Esophagus mucosa (tissue), 1 donor: Measurements from ENCODE around the gene FLT1. TPM values are rescaled to one million over a fixed set of nuclear protein-coding genes. Genes with fewer than 3 reads are reported as not detected.

Experiments
- ATAC-seq: fragments of 200-7000 bp; cut with Tn5 transposase; one replicate; pipeline ENCODE4 v1.9.1; 2020
- total RNA-seq: library from RNA; stranded (reverse); gene quantifications from one replicate; pipeline ENCODE4 v1.2.4, GENCODE V29; 2023
- donor health status: DM: yes; HTN: yes; CAD: no.

The FLT1 gene, protein sequence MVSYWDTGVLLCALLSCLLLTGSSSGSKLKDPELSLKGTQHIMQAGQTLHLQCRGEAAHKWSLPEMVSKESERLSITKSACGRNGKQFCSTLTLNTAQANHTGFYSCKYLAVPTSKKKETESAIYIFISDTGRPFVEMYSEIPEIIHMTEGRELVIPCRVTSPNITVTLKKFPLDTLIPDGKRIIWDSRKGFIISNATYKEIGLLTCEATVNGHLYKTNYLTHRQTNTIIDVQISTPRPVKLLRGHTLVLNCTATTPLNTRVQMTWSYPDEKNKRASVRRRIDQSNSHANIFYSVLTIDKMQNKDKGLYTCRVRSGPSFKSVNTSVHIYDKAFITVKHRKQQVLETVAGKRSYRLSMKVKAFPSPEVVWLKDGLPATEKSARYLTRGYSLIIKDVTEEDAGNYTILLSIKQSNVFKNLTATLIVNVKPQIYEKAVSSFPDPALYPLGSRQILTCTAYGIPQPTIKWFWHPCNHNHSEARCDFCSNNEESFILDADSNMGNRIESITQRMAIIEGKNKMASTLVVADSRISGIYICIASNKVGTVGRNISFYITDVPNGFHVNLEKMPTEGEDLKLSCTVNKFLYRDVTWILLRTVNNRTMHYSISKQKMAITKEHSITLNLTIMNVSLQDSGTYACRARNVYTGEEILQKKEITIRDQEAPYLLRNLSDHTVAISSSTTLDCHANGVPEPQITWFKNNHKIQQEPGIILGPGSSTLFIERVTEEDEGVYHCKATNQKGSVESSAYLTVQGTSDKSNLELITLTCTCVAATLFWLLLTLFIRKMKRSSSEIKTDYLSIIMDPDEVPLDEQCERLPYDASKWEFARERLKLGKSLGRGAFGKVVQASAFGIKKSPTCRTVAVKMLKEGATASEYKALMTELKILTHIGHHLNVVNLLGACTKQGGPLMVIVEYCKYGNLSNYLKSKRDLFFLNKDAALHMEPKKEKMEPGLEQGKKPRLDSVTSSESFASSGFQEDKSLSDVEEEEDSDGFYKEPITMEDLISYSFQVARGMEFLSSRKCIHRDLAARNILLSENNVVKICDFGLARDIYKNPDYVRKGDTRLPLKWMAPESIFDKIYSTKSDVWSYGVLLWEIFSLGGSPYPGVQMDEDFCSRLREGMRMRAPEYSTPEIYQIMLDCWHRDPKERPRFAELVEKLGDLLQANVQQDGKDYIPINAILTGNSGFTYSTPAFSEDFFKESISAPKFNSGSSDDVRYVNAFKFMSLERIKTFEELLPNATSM (N-terminal part only)
- total RNA-seq = 5.3 TPM

DNA sequence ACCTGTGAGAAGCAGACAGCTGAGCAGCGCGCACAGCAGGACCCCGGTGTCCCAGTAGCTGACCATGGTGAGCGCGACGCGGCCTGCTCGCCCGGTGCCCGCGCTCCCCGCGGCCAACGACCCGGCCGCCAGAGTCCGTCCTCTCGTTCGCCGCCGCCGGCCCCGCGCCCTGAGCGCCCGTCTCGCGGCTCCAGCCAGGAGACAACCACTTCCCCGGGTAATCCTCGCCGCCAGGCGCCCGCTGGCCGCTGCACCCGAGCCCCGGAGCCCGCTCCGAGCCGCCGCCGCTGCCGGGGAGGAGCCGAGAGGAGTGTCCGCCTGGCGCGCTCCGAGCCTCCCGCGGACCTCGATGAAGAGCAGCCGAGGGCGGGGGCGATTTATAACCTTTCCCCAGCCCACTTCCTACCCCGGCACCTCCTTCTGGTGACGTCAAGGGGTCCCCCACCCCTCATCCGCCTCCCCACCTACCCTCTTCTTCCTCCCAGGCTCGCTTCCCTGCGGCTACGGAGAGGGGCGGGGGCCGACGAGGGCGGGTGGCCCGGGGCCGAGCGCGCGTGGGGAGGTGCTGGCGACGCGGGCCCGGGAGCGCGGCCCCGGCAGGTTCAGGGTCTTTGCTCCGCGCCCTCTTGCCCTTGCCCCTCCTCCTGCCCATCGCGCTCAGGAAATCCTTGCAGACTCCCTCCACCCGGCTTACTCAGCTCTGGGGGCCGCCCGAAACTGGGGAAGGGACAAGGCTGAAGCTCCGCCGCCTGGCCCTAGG, at the start of gene FLT1:
Gene FLT1 (minus strand): TSS at position 351 of the 760 bp plus-strand sequence. CDS start 285 bp downstream, at position 66.
- peak; percentile 70 for ATAC-seq

DNA sequence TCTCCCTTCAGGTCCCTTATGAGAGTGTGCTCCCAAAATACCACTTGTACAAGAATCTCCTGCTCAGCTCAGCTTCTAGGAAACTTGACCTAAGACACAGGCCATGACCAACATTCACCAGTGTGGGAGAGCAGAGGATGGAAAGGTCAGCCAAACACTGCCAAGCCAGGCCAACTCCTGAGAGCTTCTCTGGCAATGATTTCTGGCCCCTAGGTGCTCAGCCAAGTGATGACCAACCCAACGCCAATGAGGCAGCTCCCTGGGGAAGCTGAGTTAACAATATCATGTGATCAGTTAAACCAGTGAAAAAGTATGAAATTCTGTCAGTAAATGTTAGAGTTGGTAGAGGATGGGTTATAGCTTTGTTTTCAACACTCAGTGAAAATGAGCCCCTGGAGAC, 49.1 kb upstream of the FLT1 start:
- no peak for ATAC-seq

DNA sequence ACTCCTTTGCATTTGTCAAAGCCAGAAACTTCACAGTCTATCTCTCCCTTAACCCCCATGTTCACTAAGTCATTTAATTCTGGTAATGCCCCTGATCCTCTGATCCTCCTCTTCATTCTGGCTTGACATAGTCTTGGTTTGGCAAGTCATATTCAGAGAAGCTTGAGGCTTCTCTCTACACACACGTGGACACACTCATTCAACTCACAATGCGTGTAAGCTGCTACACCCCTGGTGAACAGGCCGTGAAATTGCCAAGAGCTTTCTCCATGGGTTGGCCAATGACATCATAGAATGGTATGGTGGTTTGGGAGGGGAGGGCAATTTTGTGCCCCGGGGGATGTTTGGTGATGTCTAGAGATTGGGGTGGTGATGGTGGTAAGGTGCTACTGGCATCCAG, 47.9 kb upstream of the FLT1 start:
- no peak for ATAC-seq

DNA sequence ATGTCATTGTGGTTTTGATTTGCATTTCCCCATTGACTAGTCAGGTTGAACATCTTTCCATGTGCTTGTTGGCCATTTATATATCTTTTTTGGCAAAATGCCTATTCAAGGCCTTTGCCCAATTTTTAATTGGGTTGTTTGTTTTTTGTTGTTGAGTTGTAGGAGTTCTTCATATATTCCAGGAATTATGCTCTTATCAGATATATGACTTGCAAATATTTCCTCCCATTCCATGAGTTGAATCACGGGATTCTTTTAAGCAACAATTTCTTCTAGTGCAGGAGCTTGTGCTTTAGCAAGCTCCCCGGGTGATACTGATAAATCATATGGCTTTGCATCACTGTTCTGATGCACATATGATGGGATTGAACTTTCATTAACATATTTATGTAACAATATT, 47.0 kb upstream of the FLT1 start:
- no peak for ATAC-seq

DNA sequence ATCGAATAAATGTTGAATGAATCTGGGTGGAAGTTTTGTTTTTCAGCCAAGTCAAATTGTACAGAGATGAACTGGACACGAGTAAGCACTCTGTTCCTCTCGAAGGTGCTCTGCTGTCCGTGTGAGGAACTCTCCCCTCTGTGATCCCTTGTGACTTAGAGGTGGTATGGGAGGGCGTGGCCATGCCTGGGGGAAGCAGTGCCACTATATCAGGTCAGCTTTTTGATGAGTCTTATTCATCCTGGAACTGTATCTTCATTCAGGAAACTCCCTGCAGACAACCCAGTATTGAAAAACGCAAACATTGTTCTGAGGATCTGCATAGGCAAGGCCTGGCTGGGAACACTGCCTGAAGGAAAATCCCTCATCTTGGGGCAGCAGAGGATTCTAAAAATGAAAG, 45.7 kb upstream of the FLT1 start:
- ATAC-seq = no peak

DNA sequence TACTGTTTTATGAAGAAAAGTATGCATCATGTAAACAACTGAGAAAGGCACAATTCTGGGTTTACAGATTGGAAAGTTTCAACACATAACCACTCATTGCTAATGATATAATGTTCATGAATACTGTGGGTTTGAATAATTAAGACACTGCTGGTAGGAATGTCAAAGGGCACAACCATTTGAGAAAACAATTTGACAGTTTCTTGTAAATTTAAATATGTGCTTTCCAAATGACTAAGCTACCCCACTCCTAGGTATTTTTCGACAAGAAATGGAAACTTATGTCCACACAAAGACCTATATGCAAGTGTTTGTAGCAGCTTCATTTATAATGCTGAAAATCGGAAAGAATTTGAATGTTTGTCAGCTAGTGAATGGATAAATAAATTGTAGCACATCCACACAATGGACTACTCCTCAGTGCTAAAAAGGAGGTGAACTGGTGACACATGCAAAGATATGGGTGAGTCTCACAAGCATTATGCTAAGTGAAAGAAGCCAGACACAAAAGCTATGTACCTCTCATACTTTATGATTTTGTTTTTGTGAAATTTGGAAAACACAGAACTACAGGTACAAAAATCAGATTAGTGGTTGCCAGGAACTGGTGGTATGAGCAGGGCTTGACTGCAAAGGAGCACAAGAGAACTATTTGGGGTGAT, 44.8 kb upstream of the FLT1 start:
- no peak for ATAC-seq

DNA sequence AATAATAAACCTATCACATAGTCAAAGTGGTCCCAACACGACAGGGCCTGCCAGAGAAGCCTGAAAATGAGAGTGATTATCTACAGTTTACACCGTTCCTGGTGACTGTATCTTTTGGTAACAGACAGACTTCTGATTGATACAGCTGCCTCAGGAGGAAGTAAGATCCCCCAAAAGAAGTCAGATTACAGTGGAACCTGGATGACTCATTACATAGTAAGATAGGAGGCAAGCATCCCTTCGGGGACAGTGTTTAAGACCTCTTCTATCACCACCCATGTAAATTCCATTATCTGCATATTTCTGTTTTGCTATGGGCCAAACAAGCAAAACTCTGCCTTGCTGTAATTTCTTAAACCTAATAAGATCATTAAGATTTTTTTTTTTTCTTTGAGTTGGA, 44.0 kb upstream of the FLT1 start:
- ATAC-seq = no peak

DNA sequence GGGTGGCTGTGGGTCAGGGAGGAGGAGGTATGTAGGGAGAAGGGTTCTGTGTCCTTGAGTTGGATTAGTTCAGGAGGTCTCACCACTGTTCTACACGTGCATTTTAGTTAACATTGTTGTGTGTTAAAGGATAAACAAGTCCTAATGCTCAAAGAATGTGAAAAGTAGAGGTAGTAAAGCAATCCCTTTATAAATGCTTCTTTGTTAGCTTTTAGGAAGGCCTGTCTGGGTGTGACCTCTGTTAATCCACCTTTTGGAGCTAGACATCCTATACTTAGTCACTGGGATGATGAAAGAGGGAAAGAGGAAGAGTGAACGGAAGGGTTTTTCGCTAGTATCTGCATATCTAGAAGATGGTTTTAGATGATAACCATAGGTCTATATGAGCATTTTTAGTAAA, 42.2 kb upstream of the FLT1 start:
- ATAC-seq = peak; percentile 60

DNA sequence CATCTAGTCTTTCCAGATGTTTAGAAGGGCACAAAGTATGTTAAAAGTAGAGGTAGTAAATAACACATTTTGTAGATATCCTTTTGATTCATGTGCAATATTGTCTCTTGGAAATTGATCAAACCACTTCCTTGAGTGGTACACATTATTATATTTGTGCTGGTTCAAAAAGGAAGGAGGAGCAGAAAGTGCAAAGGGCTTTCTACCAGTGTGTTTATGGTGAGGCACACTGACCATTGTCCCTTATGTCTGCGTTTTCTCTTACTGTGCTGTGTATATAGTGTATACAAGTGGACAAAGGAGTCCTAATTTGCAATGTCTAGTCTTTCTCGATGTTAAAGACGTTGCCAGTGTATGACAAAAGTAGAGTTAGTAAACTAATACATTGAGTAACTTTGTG, 41.4 kb upstream of the FLT1 start:
- no peak for ATAC-seq

DNA sequence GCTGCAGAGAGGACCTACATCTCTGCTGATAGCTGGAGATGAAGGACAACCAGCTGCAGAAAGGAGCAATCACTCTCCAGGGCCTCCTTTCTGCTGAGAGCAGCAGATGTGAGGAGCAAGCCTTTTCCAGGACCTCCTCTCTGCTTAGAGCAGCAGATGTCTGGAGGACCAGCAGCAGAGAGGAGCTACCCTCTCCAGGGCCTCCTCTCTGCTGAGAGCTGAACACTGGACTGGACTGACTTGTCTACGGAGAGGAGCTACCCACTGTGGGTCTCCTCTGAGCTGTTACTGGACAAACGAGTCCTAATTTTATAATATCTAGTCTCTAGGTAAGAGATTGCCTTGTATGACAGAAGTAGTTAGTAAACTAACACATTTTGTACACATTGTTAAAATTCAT, 40.8 kb upstream of the FLT1 start:
- no peak for ATAC-seq

DNA sequence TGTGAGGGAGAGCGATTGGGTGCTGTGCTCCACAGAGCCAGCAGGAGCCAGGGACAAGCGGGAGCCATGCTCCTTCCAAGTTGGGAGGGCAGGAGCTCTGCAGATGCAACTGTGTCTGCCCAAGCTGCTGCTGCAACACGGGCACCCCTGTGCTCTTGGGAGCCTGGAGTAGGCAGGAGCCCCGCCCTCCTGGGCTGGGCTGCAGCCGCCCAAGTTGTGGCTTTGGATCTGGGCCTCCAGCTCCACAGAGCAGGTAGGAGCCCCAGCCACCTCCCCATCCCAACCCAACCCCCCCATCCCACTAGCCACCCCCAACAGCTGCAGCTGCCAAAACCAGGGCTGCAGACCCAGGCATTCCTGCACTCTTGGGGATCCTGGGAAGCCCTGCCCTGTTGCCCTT, 39.9 kb upstream of the FLT1 start:
- no peak for ATAC-seq

DNA sequence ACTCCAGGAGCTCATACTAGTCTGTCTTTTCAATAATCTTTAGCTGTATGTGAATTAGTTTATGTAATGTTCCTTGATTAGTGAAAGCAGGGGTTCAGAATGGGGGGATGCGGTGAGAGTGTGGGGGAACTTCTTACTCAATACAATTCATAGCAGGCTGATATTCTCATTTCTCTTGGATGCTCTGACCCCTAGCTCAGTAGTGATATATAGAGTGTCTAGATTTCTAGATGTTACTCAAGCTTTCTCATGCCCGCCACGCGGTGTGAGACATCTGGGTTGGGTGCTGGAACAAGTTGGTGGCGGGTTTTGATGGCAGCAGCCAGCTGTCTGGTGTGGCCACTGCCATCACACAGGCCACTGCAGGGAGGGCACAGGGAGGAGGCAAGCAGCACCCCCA, 39.3 kb upstream of the FLT1 start:
- no peak for ATAC-seq

DNA sequence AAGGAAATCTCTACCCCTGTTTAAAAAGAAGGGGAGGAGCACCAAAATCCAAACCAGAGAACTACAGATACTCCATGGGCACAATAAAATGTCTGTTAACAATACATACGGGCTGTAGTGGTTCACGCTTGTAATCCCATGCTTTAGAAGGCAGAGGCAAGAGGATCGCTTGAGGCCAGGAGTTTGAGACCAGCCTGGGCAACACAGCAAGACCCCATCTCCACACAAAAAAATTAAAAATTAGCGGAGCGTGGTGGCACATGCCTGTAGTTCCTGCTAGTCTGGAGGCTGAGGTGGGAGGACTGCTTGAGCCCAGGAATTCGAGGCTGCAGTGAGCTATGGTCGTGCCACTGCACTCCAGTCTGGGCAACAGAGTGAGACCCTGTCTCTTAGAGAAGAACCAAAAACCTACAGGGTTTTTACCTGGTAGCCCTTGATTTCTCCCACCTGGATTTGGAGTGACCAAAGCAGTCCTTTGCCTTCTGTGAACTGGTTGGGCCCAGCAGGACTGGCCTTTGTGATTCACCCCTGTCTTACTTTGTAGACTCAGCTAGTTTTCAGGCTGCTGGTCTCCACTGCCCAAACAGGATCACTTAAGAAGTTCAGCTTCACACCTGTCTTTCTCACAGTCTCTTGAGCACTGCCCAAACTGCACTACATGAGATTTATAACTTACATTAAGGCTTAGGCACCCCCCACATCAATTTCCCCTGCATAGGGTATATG, 38.7 kb upstream of the FLT1 start:
- no peak for ATAC-seq

DNA sequence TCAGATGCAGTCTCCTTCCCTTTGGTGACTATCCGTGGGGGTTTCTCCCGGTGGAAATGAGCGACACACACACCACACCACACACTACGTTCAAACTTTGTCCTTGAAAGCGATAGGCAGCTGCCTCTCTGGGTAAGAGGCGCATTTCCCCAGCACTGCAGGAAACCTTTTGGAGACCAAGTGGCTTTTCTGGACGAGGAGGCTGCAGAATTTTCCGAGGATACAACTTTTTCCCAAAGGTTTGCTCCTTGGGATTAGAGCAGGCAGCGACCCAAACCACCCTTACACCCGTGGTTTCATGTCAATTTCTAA, 38.2 kb upstream of the FLT1 start:
- no peak for ATAC-seq

DNA sequence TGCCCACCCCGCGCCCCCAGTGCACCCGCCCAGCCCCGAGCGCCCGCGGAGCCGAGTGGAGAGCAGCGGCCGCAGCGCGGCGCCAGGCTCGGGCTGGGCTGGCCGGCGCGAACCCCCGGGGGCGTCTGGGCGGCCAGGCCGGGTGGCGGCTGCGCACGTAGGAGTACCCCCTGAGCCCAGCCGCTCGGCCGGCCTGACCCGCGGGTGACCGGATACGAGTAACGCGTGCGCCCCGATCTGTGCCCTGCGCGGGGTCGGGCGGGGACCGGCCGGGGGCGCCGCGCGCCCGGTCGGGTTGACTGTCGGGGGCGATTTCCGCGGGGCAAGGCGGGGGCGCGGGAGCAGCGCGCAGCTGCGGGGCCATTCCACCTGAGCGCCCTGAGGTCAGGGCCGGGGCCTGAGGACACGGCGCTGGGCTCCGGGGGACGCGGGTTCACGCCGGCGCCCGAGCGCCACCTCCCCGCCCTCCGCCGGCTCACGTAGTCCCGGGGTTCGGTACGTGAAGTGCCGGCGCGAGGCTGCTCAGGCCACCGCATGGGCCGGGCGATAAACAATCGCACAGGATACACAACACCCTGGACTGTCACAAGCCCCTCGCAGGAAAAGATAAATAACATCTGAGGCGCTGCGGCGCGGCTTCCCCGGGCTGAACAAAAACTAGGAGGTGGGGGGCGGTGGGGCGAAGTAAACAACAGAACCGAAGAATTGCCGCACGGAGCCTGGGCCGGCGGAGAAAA, 37.6 kb upstream of the FLT1 start:
- peak; percentile 33 for ATAC-seq

DNA sequence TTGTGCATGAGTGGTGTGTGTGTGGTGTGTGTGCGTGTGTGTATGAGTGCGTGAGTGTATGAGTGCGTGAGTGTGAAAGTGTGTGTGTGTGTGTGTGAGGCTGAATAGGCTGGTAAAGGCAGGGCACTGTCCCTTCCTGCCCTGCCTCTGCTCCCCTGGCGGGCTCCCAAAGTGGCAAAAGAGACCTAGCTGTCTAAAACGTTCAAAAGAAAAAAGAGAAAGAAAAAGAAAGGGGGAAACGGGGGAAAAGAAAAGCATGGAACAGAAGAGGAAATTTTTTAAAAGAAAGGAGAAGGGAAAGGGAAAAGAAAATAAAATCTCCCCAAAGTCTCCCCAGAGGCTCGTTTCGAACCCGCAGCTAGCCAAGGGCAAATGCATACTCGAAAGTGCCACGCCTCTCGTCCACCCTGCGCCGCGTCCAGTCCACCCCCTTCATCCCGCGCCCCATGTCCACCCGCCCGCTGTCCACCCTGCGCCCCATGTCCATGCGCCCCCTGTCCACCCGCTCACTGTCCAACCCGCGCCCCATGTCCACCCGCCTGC, 37.0 kb upstream of the FLT1 start:
- ATAC-seq = no peak

DNA sequence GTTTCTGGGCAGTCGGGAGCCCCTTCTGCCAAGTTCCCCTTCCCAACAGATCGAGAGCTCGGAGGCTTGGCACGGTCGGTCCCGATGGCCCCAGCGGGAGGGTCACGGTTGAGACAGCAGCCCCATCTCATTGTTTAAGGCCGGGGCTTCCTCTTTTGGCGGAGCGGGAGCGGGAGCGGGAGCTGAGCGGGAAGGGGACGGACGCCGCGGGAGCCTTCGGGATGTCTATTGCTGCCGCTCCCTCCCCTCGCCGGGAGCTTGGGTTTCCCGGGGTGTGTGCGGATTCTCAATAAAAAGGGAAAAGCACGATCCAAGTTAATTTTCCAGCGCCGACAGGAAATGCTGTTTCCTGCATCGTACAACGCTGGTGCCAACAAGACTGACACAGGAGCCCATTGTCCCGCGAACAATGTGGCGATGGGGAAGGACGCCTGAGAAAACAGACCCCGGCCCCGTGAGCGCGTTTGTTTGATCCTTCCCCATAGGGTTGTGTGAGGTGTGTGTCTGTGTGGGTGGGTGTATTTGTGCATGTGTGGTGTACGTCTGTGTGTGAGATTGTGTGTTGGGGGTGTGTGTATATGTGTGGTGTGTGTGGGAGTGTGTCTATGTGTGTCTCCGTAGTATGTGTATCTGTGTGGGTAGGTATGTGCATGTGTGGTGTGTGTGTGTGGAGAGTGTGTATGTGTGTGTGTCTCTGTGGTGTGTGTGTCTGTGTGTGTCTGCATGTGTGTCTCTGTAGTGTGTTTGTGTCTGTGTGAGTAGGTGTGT, 36.3 kb upstream of the FLT1 start:
- ATAC-seq = peak; percentile 27

DNA sequence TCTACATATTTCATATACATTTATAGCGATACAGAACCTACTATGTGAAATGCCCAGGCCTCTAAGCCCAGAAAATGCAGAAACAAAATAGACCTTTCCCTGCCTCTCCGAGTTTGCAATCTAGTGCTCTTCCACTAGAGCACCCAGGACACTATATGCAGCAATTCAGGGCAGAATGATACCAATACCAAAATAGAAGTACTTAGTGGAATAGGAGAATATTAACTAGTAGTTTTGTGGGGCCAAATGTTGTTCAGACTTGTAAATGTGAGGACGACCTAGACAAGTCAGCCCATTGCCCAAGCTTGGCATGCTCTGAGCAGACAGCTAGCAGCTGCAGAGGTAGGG, 35.8 kb upstream of the FLT1 start:
- no peak for ATAC-seq

DNA sequence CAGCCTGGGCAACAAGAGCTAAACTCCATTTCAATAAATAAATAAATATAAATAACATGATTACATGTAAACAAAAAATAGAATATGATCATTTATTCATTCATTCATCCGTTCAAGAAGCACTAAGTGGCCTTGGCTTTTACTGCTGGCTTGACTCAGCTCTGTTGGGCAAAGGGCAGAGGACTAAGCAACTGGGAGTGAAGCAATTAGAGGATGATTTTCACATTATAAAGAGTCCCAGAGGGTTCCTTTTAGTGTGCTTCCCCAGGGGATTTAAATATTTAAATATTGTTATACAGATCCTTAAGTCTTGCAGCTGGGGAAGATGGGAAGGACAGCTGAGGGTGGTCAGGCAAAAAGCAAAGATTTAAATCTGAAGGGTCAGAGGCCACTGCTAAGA, 34.9 kb upstream of the FLT1 start:
- ATAC-seq = no peak

DNA sequence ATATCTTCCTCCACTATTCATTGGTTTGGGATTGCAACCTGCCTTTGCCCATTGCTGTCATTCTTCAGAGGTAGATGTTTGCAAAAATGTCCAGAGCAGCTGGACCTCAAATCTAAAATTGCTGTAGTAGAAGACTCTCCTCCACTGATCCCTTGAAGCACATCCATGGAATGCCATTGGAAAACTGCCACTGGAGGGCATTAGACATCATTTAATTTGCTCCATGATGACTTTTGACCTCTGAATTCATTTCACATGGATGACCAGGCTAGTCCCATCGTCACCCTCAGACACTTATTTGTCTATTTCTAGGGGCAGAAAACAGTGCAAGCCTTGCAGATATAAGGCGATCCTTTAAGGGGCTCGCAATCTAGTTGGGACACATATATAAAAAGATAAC, 33.9 kb upstream of the FLT1 start:
- no peak for ATAC-seq
